NCI-H187 treated with DMSO at 0.1 percent for 48 hours (cell line): Measurements from ENCODE around the gene CAPN3.

Experiments
- DNase-seq: peaks from one replicate; lab custom pipeline; 2025; lab: John Stamatoyannopoulos, UW

Gene CAPN3

DNA sequence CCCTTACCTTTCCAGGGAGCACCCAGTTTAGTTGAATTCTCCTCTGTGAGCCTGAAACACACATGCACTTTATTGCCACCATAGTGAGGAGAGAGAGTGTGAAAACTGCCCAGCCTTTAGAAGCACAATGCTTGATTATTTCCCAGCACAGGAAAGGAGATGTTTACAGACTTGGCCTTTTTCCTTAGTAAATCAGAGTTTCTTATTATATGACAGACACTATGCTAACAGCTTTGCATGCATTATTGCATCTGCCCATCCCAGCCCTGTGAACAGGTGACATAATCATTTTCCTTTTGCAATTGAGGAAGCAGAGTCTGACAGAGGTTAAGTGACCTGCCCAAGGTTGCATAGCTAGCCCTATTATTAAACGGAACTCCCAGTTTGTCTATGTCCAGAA is 36.5 kb downstream of the CAPN3 start:
- no peak for DNase-seq

DNA sequence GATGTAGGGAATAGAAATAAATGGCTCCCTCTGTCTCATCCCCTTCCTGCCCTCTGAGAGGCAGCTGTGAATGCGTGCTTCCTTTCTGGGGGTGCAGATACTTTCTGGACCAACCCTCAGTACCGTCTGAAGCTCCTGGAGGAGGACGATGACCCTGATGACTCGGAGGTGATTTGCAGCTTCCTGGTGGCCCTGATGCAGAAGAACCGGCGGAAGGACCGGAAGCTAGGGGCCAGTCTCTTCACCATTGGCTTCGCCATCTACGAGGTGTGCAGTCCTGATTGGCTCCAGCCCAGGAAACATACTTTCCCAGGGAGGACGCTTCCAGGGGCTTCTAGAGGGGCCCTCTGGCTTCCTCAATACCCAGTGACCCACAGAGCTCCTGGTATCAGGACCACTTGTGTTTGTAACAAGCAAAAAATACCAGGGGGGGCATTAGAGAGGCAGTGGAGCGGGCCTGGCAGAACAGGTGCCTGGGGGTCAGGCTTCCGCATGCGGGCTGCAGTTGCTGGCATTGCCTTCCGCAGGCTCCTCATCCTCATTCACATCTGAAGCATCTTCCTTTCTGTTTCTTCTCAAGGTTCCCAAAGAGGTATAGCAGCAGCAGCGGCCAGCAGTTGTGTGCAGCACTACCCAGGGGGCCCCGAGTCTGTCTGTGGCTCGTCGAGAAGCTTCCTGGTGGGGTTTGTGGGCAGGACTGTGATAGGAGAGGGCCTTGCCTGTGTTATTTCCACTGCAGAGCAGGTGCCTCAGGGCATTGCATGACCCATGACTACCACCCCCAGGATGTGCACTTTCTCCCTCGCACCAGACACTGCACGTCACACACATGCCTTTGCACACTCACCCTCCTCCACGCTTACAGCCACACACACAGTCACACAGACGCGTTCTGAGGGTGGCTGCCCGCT is 42.5 kb downstream of the CAPN3 start:
- DNase-seq = no peak

GRCh38 chr15:42402455-42403205 is 43.3 kb downstream of the CAPN3 start:
- no peak for DNase-seq

- DNase-seq = no peak
Observed at GRCh38 chr15:42403389-42403788, 44.1 kb downstream of the CAPN3 start.

GRCh38 chr15:42404461-42405235 is 45.3 kb downstream of the CAPN3 start:
- DNase-seq = no peak

DNA sequence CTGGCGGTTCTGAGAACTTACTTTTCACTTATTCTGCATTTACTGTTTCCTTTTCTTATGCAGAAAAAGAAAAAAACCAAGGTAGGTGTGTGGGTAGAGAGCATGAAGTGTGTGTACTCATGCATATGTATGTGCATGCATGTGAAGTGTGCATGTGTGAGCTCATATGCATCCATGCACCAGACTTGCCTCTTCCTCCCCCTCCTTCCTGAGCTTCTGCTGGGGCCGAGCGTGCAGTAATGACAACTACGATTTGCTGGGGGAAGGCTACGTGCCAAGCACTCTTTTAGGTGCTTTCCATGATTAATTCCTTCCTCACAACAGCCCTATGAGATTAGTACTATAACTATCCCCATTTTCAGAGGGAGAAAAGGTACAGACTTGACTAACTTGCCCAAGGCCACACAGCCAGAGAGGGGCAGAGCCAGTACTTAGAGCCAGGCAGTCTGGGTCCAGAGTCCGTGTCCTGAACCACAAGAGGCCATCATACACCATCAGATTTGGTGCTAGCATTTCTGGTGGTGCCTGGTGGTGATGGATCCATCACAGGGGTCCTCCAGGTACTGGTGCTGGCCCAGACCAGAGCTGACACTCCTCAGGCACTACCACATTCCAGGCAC is 46.7 kb downstream of the CAPN3 start:
- DNase-seq = no peak

DNA sequence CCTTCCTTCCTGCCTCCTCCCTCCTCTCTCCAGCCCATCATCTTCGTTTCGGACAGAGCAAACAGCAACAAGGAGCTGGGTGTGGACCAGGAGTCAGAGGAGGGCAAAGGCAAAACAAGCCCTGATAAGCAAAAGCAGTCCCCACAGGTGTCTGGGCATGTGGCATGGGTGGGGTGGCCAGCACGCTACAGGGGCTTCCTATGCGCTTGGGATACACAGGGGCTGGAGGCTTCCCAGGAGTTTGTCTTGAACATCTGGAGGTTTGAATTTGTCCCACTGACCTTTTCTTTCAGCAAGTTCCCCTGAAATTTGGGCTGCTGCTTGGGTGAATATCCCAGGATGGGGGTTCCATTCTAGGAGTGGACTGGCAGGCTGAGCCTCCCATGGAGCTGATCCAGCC is 48.9 kb downstream of the CAPN3 start:
- DNase-seq = no peak

DNA sequence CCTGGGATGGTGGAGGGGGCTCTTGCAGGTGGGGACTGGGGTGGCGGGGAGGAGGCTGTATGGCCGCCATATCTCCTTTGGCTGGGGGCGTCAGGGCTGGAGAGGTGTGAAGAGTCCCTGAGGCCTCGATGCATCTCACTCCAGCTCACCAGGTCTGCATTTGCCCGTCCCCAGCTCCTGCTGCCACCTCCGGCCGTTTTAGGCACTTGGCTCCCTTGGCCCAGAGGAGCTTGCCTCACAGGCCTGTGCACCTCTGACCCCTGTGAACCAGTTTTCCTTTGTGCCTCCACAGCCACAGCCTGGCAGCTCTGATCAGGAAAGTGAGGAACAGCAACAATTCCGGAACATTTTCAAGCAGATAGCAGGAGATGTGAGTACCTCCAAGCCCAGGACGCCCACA is 49.7 kb downstream of the CAPN3 start:
- no peak for DNase-seq

DNA sequence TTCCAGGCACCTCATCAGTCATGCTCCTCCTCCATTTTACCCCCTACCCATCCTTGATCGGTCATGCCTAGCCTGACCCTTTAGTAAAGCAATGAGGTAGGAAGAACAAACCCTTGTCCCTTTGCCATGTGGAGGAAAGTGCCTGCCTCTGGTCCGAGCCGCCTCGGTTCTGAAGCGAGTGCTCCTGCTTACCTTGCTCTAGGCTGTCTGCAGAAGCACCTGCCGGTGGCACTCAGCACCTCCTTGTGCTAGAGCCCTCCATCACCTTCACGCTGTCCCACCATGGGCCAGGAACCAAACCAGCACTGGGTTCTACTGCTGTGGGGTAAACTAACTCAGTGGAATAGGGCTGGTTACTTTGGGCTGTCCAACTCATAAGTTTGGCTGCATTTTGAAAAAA is 52.6 kb downstream of the CAPN3 start:
- no peak for DNase-seq

- no peak for DNase-seq
Observed at GRCh38 chr15:42413920-42414319, 54.6 kb downstream of the CAPN3 start.

- no peak for DNase-seq
Observed at GRCh38 chr15:42419369-42419768, 60.1 kb downstream of the CAPN3 start.

- DNase-seq = no peak
Observed at GRCh38 chr15:42421376-42421775, 62.1 kb downstream of the CAPN3 start.

DNA sequence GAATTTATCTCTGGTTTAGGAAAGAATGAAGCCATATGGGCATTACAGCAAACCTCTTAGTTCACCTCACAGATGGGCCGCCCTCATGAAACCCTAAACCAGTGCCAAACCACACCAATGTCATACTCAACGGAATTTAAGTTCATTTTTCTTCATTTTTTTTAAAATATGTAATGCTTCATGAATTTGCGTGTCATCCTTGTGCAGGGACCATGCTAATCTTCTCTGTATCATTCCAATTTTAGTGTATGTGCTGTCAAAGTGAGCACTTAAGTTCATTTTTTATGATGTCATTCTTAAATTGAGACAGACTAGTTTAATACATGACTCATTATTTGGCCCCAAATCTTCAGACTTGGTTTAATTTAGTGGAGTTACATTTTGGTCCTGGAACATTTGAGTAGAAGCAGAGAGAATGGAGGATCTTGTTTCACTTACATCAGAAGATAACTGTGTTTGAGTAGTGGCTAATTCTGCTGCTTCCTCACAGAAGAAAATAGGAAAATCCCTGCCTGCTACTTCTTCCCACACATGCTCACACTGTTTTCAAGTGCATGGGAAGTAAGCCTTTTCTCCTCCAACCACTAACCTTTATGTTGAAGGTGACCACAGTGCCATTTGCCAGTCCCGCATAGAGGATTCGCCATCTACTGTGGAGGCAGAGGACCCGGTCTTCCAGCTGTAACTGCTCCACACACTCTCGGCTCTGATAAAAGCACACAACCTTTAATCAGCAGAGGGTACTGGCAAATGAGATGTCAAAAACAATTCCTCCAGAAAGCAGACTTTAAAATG is 68.3 kb downstream of the CAPN3 start:
- no peak for DNase-seq

DNA sequence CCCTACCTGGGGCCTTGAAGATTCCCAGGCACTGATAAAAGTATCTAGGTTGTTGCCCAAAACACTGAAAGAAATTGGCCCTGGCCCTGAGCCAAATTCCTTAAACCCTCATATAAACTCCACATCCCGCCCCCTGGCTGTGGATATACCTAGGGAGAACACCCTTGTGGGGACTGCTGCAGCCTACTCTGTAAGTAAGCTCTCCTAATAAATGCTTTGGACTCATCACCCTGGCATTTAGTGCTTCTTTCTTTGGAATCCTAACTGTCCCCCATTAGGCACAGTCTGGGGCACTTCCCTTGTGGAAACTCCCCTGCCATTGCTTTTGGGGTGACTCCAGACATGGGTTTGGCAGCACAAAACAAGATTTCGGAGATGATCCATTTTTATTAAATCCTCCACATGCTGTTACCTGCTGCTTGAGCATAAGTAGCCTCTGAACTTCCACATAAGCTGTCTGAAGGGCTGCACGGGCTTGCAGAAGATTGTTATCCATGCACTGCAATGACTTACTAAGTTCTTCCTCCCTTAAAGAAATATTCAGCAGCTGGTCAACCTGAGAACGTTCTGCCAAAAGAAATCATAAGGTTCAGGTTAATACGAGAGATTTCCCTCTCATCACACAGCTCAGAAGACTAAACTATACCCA is 85.2 kb downstream of the CAPN3 start:
- no peak for DNase-seq

- no peak for DNase-seq
Observed at GRCh38 chr15:42445551-42445950, 86.2 kb downstream of the CAPN3 start.

DNA sequence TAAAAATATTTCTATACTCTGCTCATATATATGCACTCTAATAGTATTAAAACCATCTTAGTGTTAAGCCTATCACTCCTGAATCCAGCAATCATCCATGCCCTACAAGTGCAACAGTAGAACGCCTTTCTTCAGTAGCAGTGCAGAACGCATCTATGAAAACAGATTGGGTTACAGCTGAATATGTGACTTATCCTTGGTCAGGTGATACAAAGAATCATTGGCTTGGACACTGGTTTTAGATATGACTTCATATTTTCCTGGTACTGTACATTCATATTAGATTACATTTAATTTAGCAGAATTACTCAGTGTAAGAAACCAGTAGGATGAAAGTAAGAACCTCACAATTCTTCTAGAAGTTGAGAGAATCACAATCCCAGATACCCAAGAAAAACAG is 88.3 kb downstream of the CAPN3 start:
- DNase-seq = no peak

DNA sequence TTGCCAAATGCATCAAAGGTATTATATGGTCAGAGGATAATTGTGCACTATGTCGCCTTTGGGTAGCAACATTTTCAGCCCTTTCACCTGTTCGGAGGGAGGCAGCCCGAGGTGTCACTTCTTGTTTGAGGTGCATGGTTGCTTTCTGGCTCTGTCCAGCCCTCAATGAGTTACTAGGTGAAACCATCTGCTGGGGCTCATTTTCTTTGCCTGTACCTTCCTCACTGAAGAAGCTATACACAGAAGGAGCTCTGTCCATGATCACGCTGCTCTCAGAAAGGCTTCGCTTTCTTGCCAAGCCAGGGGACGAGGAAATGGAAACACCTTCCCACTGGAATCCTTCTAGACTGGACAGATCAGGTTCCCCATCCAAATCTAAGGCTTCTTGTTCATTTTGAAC is 89.0 kb downstream of the CAPN3 start:
- DNase-seq = no peak

DNA sequence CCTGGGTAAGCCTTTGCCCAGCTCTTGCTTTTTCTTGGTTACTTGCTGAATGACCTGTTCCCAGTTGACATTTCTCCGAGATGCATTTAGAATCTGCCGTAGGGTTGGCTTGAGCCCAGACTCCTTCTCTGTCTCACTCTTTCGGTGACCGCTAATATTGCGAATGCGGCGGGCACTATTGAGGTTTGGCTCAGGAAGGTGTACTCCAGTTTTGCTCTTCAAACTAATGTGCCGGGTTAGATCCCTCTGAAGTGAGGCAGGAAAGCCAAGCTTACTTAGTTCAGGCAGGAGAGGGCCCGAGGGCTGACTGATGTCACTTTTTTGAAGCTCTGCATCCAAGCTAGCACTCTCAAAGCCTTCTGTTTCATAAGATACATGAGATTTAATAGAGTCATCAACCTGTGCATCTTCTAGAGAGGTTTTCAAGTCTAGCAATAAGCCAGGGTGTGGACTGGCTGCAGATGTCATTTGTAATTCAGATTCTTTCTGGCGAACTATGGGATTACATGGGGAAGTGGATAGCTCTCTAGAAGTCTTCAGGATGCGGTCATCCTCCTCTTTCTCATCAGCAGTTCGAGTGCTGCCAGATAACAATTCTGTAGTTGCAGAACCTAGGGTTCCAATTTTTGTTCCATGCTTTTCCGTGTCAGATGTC is 90.6 kb downstream of the CAPN3 start:
- DNase-seq = no peak

DNA sequence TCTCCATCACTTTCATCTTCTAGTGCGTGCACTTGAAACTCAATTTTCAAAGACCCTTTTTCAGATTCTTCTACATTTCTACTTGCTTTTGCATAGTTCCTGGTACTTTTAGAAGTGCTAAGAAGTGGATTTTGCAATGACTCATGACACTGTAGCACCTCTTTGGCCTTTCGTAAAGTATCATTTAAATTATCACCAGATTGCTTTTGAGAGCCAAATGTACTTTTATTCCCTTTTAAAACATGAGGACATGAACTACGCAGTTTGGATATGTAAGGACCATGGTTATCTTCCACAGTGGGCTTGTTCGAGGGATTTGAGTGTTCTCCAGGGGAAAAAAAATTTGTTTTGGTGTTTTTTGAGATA is 91.1 kb downstream of the CAPN3 start:
- no peak for DNase-seq

DNA sequence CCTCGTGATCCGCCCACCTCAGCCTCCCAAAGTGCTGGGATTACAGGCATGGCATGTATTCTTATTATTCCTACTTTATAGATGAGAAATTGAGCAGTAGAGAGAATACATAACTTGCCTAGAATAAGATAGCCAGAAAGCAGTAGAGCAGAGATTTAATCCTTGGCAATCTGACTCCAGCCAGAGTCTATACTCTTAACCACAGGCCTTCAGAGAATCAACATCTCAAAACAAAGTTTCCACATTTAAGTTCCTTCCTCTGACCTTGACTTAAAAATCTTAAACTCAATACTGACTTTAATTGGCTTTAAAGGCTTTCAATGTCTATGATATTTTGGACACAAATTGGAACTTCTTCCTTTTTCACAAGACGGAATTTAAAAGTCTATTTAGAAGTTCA is 94.5 kb downstream of the CAPN3 start:
- no peak for DNase-seq
